PC-3 (cell line): ENCODE data around the gene TBC1D2B.

Experiments used
- CTCF ChIP-seq: fragments of 300-600 bp; sonication (generic); conservative IDR thresholded peaks from 2 replicates; pipeline ENCODE4 v1.5.1; 2017; ENCODE audit warnings: antibody characterized with exemption, low read depth, mild to moderate bottlenecking, low read length
- EZH2 ChIP-seq: fragments of 300-600 bp; sonication (generic); IDR thresholded peaks from one replicate; pipeline ENCODE4 v1.6.1; 2017; ENCODE audit warnings: antibody characterized with exemption, mild to moderate bottlenecking, low read length; ENCODE audit not compliant: unreplicated experiment
- EZH2phosphoT487 ChIP-seq: fragments of 300-600 bp; sonication (generic); IDR thresholded peaks from 2 replicates; pipeline ENCODE4 v1.6.1; 2018; ENCODE audit warnings: mild to moderate bottlenecking, antibody characterized with exemption, low read length, borderline replicate concordance

GRCh38 chr15:77991029-77991406, 86.5 kb downstream of the TBC1D2B start:
- TF ChIP-seq EZH2, result no peak
- TF ChIP-seq CTCF, result no peak
- TF ChIP-seq EZH2phosphoT487, result no peak
